Myometrial cell (primary cell): ENCODE data around the gene SNRPB2. TPM values are rescaled to one million over a fixed set of nuclear protein-coding genes. Genes with fewer than 3 reads are reported as not detected.

ENCODE experiments used
- total RNA-seq: library from RNA; depleted of rRNA; stranded (reverse); fragments of >200 nt; gene quantifications from 2 replicates; pipeline ENCODE4 v1.2.3, GENCODE V29; 2015

SNRPB2 gene
- total RNA-seq: 34.7 and 35.7 TPM in 2 replicates

GRCh38 chr20:16729565-16730460, at the start of gene SNRPB2:
Gene SNRPB2 (plus strand): TSS chr20:16730026. CDS start chr20:16731703, 1,677 bp downstream.

GRCh38 chr20:16748308-16748900, 18.6 kb downstream of the SNRPB2 start, which contains the start of gene OTOR:
Gene OTOR (plus strand): TSS chr20:16748358. CDS start chr20:16748402, 44 bp downstream.

Other genes starting within 250 kb of the SNRPB2 start
- gene KIF16B, start 156.6 kb upstream of the SNRPB2 start, total RNA-seq: 8.9 and 9.2 TPM in 2 replicates
- gene OTOR, start 18.3 kb downstream of the SNRPB2 start, total RNA-seq: not detected in 2 replicates